Activated T-cell treated with anti-CD3 and anti-CD28 coated beads, Interleukin-2, amount 50 U/mL, for 4 hours (primary cell): ENCODE results near the gene SHROOM4. TPM values are rescaled to one million over a fixed set of nuclear protein-coding genes. Genes with fewer than 3 reads are reported as not detected.

Source experiments
- ATAC-seq, 2 donors: fragments of 200-7000 bp; cut with Tn5 transposase; one replicate each; pipeline ENCODE4 v1.10.0; 2021
- DNase-seq: peaks from one replicate; pipeline ENCODE4 v3.0.0-alpha.2; 2020
- H3K27me3 Mint-ChIP-seq: one replicate; pipeline ENCODE4 v1.8.0; 2021; ENCODE audit warnings: low read depth, mixed read lengths
- H3K36me3 Mint-ChIP-seq: one replicate; pipeline ENCODE4 v1.8.0; 2022; ENCODE audit warnings: mixed read lengths; ENCODE audit not compliant: insufficient read depth
- H3K4me1 Mint-ChIP-seq: one replicate; pipeline ENCODE4 v1.8.0; 2021; ENCODE audit warnings: low read depth, mixed read lengths
- H3K4me3 Mint-ChIP-seq: one replicate; pipeline ENCODE4 v1.8.0; 2021; ENCODE audit warnings: mild to moderate bottlenecking, moderate library complexity, mixed read lengths
- H3K9me3 Mint-ChIP-seq: one replicate; pipeline ENCODE4 v1.8.0; 2021; ENCODE audit warnings: mixed read lengths
- total RNA-seq, 3 donors: library from RNA; stranded (reverse); gene quantifications; one replicate each; pipeline ENCODE4 v1.2.1, GENCODE V29; 2021

SHROOM4 gene
- total RNA-seq = not detected

GRCh38 chrX:50813843-50814661 lies at the start of gene SHROOM4:
Gene SHROOM4 (minus strand): TSS chrX:50814194. CDS start chrX:50814018, 176 bp downstream.
- Mint-ChIP-seq H3K4me3 (peak within 1 kb of the TSS; percentile 46), H3K27me3 (peaks cover 43% of the 10 kb centered on the region)
- DNase-seq = no peak

GRCh38 chrX:50863471-50863870 lies 49.5 kb upstream of the SHROOM4 start:
- no peaks in the 10 kb centered on the region for H3K36me3 Mint-ChIP-seq
- no peaks in the 10 kb centered on the region for H3K9me3 Mint-ChIP-seq
- H3K4me1 Mint-ChIP-seq = no peaks in the 10 kb centered on the region
- H3K4me3 Mint-ChIP-seq = no peak overlapping the region
- DNase-seq (no peak), ATAC-seq (no peak)
- H3K27me3 Mint-ChIP-seq = peaks cover 4% of the 10 kb centered on the region

More at GRCh38 chrX:50813843-50814661, at the start of gene SHROOM4:
- ATAC-seq = no peak
- Mint-ChIP-seq H3K36me3 (no peaks in the 10 kb centered on the region), H3K4me1 (peaks cover 2% of the 10 kb centered on the region), H3K9me3 (no peaks in the 10 kb centered on the region)

GRCh38 chrX:50860518-50860917 lies 46.5 kb upstream of the SHROOM4 start:
- H3K9me3 Mint-ChIP-seq = no peaks in the 10 kb centered on the region
- no peak for ATAC-seq

GRCh38 chrX:50858548-50858947 lies 44.6 kb upstream of the SHROOM4 start:
- H3K4me3 Mint-ChIP-seq = no peak overlapping the region
- DNase-seq (no peak), ATAC-seq (no peak)
- H3K9me3 Mint-ChIP-seq = no peaks in the 10 kb centered on the region
- no peaks in the 10 kb centered on the region for H3K36me3 Mint-ChIP-seq
- H3K27me3 Mint-ChIP-seq = peaks cover 3% of the 10 kb centered on the region
- no peaks in the 10 kb centered on the region for H3K4me1 Mint-ChIP-seq

More at GRCh38 chrX:50860518-50860917, 46.5 kb upstream of the SHROOM4 start:
- H3K4me3 Mint-ChIP-seq = no peak overlapping the region
- no peak for DNase-seq
- no peaks in the 10 kb centered on the region for H3K4me1 Mint-ChIP-seq
- H3K27me3 Mint-ChIP-seq = peaks cover 6% of the 10 kb centered on the region
- no peaks in the 10 kb centered on the region for H3K36me3 Mint-ChIP-seq

GRCh38 chrX:50853399-50853798 lies 39.4 kb upstream of the SHROOM4 start:
- Mint-ChIP-seq H3K4me1 (no peaks in the 10 kb centered on the region), H3K27me3 (peaks cover 3% of the 10 kb centered on the region), H3K4me3 (no peak overlapping the region), H3K36me3 (no peaks in the 10 kb centered on the region), H3K9me3 (no peaks in the 10 kb centered on the region)
- no peak for DNase-seq
- ATAC-seq = no peak

GRCh38 chrX:50852524-50852923 lies 38.5 kb upstream of the SHROOM4 start:
- Mint-ChIP-seq H3K4me3 (no peak overlapping the region), H3K36me3 (no peaks in the 10 kb centered on the region), H3K27me3 (no peaks in the 10 kb centered on the region), H3K4me1 (no peaks in the 10 kb centered on the region), H3K9me3 (no peaks in the 10 kb centered on the region)
- ATAC-seq (no peak), DNase-seq (no peak)

GRCh38 chrX:50842221-50842620 lies 28.2 kb upstream of the SHROOM4 start:
- H3K27me3 Mint-ChIP-seq = peaks cover 3% of the 10 kb centered on the region
- ATAC-seq = no peak

GRCh38 chrX:50839730-50840129 lies 25.7 kb upstream of the SHROOM4 start:
- ATAC-seq = no peak
- H3K36me3 Mint-ChIP-seq = no peaks in the 10 kb centered on the region
- no peak overlapping the region for H3K4me3 Mint-ChIP-seq
- DNase-seq = no peak
- peaks cover 3% of the 10 kb centered on the region for H3K27me3 Mint-ChIP-seq
- no peaks in the 10 kb centered on the region for H3K4me1 Mint-ChIP-seq
- no peaks in the 10 kb centered on the region for H3K9me3 Mint-ChIP-seq

More at GRCh38 chrX:50842221-50842620, 28.2 kb upstream of the SHROOM4 start:
- DNase-seq = no peak
- no peak overlapping the region for H3K4me3 Mint-ChIP-seq
- no peaks in the 10 kb centered on the region for H3K9me3 Mint-ChIP-seq
- no peaks in the 10 kb centered on the region for H3K36me3 Mint-ChIP-seq
- no peaks in the 10 kb centered on the region for H3K4me1 Mint-ChIP-seq

GRCh38 chrX:50838820-50839600 lies 25.0 kb upstream of the SHROOM4 start:
- no peak overlapping the region for H3K4me3 Mint-ChIP-seq
- no peaks in the 10 kb centered on the region for H3K4me1 Mint-ChIP-seq
- peaks cover 3% of the 10 kb centered on the region for H3K27me3 Mint-ChIP-seq
- no peaks in the 10 kb centered on the region for H3K9me3 Mint-ChIP-seq
- DNase-seq (no peak), ATAC-seq (no peak)
- H3K36me3 Mint-ChIP-seq = no peaks in the 10 kb centered on the region

GRCh38 chrX:50827996-50828395 lies 14.0 kb upstream of the SHROOM4 start:
- H3K27me3 Mint-ChIP-seq = no peaks in the 10 kb centered on the region
- no peaks in the 10 kb centered on the region for H3K4me1 Mint-ChIP-seq
- ATAC-seq = no peak
- H3K9me3 Mint-ChIP-seq = no peaks in the 10 kb centered on the region
- no peak for DNase-seq
- no peak overlapping the region for H3K4me3 Mint-ChIP-seq
- no peaks in the 10 kb centered on the region for H3K36me3 Mint-ChIP-seq

GRCh38 chrX:50825825-50826224 lies 11.8 kb upstream of the SHROOM4 start:
- no peaks in the 10 kb centered on the region for H3K36me3 Mint-ChIP-seq
- H3K9me3 Mint-ChIP-seq = no peaks in the 10 kb centered on the region
- DNase-seq (no peak), ATAC-seq (no peak)
- H3K27me3 Mint-ChIP-seq = no peaks in the 10 kb centered on the region
- no peak overlapping the region for H3K4me3 Mint-ChIP-seq
- no peaks in the 10 kb centered on the region for H3K4me1 Mint-ChIP-seq

- no peaks in the 10 kb centered on the region for H3K9me3 Mint-ChIP-seq
- no peak overlapping the region for H3K4me3 Mint-ChIP-seq
- no peak for DNase-seq
- peaks cover 17% of the 10 kb centered on the region for H3K27me3 Mint-ChIP-seq
- no peaks in the 10 kb centered on the region for H3K36me3 Mint-ChIP-seq
- H3K4me1 Mint-ChIP-seq = peaks cover 2% of the 10 kb centered on the region
- ATAC-seq = no peak
These were observed 5.0 kb upstream of the SHROOM4 start for GRCh38 chrX:50818986-50819385.

- no peak for ATAC-seq
- Mint-ChIP-seq H3K36me3 (no peaks in the 10 kb centered on the region), H3K4me3 (no peak overlapping the region), H3K4me1 (peaks cover 2% of the 10 kb centered on the region), H3K9me3 (no peaks in the 10 kb centered on the region), H3K27me3 (peaks cover 42% of the 10 kb centered on the region)
- no peak for DNase-seq
These were observed 1.1 kb upstream of the SHROOM4 start for GRCh38 chrX:50815120-50815519.

- no peak for DNase-seq
- ATAC-seq = no peak
- Mint-ChIP-seq H3K9me3 (no peaks in the 10 kb centered on the region), H3K4me3 (no peak overlapping the region), H3K27me3 (peaks cover 43% of the 10 kb centered on the region), H3K36me3 (no peaks in the 10 kb centered on the region), H3K4me1 (peaks cover 2% of the 10 kb centered on the region)
These were observed 707 bp upstream of the SHROOM4 start for GRCh38 chrX:50814701-50815100.
